ENCODE results near the gene ATP11A.

The ATP11A gene

GRCh38 chr13:112825071-112825470 is 135.2 kb downstream of the ATP11A start:
- no peak for DNase-seq
- Histone ChIP-seq H2AFZ (ENCODE audit: low read length) (no peak overlapping the region), H3K4me3 (ENCODE audit: low read length) (no peak overlapping the region), H3K9me2 (replicated peaks; ENCODE audit: insufficient read depth, low read length) (no peaks in the 10 kb centered on the region), H3K27ac (ENCODE audit: low read length) (no peak overlapping the region), H3K79me2 (ENCODE audit: low read length) (no peaks in the 10 kb centered on the region), H3K4me2 (ENCODE audit: low read depth, low read length) (no peak overlapping the region), H4K20me1 (ENCODE audit: insufficient read depth, low read length) (no peaks in the 10 kb centered on the region), H3K9me3 (replicated peaks; ENCODE audit: insufficient read depth, low read length) (no peaks in the 10 kb centered on the region), H3K27me3 (replicated peaks; ENCODE audit: insufficient read depth, low read length) (no peaks in the 10 kb centered on the region), H3F3A (ENCODE audit: insufficient read depth, low read length) (no peaks in the 10 kb centered on the region), H3K4me1 (ENCODE audit: low read length) (no peaks in the 10 kb centered on the region), H3K36me3 (replicated peaks; ENCODE audit: insufficient read depth, low read length) (peaks cover 2% of the 10 kb centered on the region; the same call in 1 of the 2 replicates), H3K9ac (ENCODE audit: low read length) (no peak overlapping the region)
- TF ChIP-seq CTCF (IDR thresholded peaks at IDR 0.05; ENCODE audit: low read length): no peak
- no peak for TF ChIP-seq EZH2phosphoT487 (IDR thresholded peaks at IDR 0.05; ENCODE audit: low read length)
- no peak for TF ChIP-seq EZH2 (optimal IDR thresholded peaks at IDR 0.05; ENCODE audit: low read depth, low read length)

GRCh38 chr13:112825875-112826274 is 136.0 kb downstream of the ATP11A start:
- Histone ChIP-seq H3K27me3 (replicated peaks; ENCODE audit: insufficient read depth, low read length) (no peaks in the 10 kb centered on the region), H3F3A (ENCODE audit: insufficient read depth, low read length) (no peaks in the 10 kb centered on the region), H3K9me3 (replicated peaks; ENCODE audit: insufficient read depth, low read length) (no peaks in the 10 kb centered on the region), H3K4me3 (ENCODE audit: low read length) (no peak overlapping the region), H3K4me1 (ENCODE audit: low read length) (no peaks in the 10 kb centered on the region), H3K9me2 (replicated peaks; ENCODE audit: insufficient read depth, low read length) (no peaks in the 10 kb centered on the region), H3K79me2 (ENCODE audit: low read length) (no peaks in the 10 kb centered on the region), H2AFZ (ENCODE audit: low read length) (no peak overlapping the region), H4K20me1 (ENCODE audit: insufficient read depth, low read length) (no peaks in the 10 kb centered on the region), H3K4me2 (ENCODE audit: low read depth, low read length) (no peak overlapping the region), H3K27ac (ENCODE audit: low read length) (no peak overlapping the region), H3K9ac (ENCODE audit: low read length) (no peak overlapping the region), H3K36me3 (replicated peaks; ENCODE audit: insufficient read depth, low read length) (0 out of 2 replicates have a peak, but pooled peaks cover 2% of the 10 kb centered on the region)
- no peak for TF ChIP-seq CTCF (IDR thresholded peaks at IDR 0.05; ENCODE audit: low read length)
- TF ChIP-seq EZH2phosphoT487 (IDR thresholded peaks at IDR 0.05; ENCODE audit: low read length): no peak
- TF ChIP-seq EZH2 (optimal IDR thresholded peaks at IDR 0.05; ENCODE audit: low read depth, low read length): no peak
- DNase-seq: no peak

DNA sequence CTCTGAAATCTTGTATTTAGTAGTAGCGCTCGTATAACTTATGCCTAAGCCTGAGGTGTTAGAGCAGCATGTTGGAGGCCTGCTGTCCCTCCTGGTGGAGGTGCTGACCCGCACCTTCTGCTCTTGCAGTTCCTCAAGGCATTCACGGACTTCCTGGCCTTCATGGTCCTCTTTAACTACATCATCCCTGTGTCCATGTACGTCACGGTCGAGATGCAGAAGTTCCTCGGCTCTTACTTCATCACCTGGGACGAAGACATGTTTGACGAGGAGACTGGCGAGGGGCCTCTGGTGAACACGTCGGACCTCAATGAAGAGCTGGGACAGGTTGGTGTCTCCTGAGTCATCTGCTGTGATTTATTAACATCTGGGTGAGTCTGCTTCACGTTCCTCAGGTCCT is 136.7 kb downstream of the ATP11A start:
- H3K9ac ChIP-seq (ENCODE audit: low read length): no peak overlapping the region
- no peak overlapping the region for H3K27ac ChIP-seq (ENCODE audit: low read length)
- TF ChIP-seq EZH2phosphoT487 (IDR thresholded peaks at IDR 0.05; ENCODE audit: low read length) (no peak), EZH2 (optimal IDR thresholded peaks at IDR 0.05; ENCODE audit: low read depth, low read length) (no peak), CTCF (IDR thresholded peaks at IDR 0.05; ENCODE audit: low read length) (no peak)
- H3F3A ChIP-seq (ENCODE audit: insufficient read depth, low read length): no peaks in the 10 kb centered on the region
- H3K79me2 ChIP-seq (ENCODE audit: low read length): no peaks in the 10 kb centered on the region
- H2AFZ ChIP-seq (ENCODE audit: low read length): no peak overlapping the region
- 0 out of 2 replicates have a peak, but pooled peaks cover 2% of the 10 kb centered on the region for H3K36me3 ChIP-seq (replicated peaks; ENCODE audit: insufficient read depth, low read length)
- H3K9me2 ChIP-seq (replicated peaks; ENCODE audit: insufficient read depth, low read length): no peaks in the 10 kb centered on the region
- H3K4me1 ChIP-seq (ENCODE audit: low read length): no peaks in the 10 kb centered on the region
- no peak overlapping the region for H3K4me3 ChIP-seq (ENCODE audit: low read length)
- no peaks in the 10 kb centered on the region for H3K9me3 ChIP-seq (replicated peaks; ENCODE audit: insufficient read depth, low read length)
- no peaks in the 10 kb centered on the region for H3K27me3 ChIP-seq (replicated peaks; ENCODE audit: insufficient read depth, low read length)
- no peak overlapping the region for H3K4me2 ChIP-seq (ENCODE audit: low read depth, low read length)
- no peak for DNase-seq
- no peaks in the 10 kb centered on the region for H4K20me1 ChIP-seq (ENCODE audit: insufficient read depth, low read length)
